ENCODE measurements around the gene COX15. TPM values are rescaled to one million over a fixed set of nuclear protein-coding genes. Genes with fewer than 3 reads are reported as not detected.

The COX15 gene
- total RNA-seq, 1 experiment from 2014 or later, result 50.7 TPM

DNA sequence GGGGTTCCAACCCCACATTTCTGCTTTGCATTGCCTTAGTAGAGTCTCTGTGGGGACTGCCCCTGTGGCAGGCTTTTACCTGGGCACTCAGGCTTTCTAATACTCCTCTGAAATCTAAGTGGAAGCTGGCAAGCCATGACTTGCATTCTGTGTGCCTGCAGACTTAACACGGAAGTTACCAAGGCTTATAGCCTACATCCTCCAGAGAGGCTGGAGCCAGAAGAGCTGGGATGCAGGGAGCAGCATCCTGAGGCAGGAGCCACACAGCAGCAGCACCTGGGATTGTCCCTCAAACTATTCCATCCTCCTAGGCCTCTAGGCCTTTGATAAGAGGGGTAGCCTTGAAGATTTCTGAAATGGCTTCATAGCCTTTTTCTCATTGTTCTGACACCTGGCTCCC is 28.4 kb upstream of the COX15 start:
- ChIA-PET CTCF (interaction anchor here (0.6 to 0.7 kb wide), 2 partner anchors 70 to 330 kb away, joined by 3 read pairs; no protein-coding TSS in a partner anchor), POLR2A (interaction anchor here (1.1 to 1.2 kb wide), 2 partner anchors 8 to 15 kb away, joined by 3 to 4 read pairs; no protein-coding TSS in a partner anchor)
- H3K4me3 Mint-ChIP-seq (ENCODE audit: unreplicated experiment), result no peak overlapping the region
- no TSS peak for BruUV-seq (replicated peaks)
- peak overlapping the region; percentile 39 for H3K27ac Mint-ChIP-seq (ENCODE audit: low read depth, unreplicated experiment)
- no peaks in the 10 kb centered on the region for H3K27me3 Mint-ChIP-seq (ENCODE audit: insufficient read depth, unreplicated experiment)
- DNase-seq (ENCODE audit: unreplicated experiment), result peak; percentile 41
- peaks cover 63% of the 10 kb centered on the region for H3K36me3 Mint-ChIP-seq (ENCODE audit: insufficient read depth, unreplicated experiment)
- H3K4me1 Mint-ChIP-seq (ENCODE audit: insufficient read depth, unreplicated experiment), result peaks cover 8% of the 10 kb centered on the region
- no peaks in the 10 kb centered on the region for H3K9me3 Mint-ChIP-seq (ENCODE audit: unreplicated experiment)
- intact Hi-C loops (cut with micrococcal nuclease), result no loop called here
- TF ChIP-seq, protein P1, sequence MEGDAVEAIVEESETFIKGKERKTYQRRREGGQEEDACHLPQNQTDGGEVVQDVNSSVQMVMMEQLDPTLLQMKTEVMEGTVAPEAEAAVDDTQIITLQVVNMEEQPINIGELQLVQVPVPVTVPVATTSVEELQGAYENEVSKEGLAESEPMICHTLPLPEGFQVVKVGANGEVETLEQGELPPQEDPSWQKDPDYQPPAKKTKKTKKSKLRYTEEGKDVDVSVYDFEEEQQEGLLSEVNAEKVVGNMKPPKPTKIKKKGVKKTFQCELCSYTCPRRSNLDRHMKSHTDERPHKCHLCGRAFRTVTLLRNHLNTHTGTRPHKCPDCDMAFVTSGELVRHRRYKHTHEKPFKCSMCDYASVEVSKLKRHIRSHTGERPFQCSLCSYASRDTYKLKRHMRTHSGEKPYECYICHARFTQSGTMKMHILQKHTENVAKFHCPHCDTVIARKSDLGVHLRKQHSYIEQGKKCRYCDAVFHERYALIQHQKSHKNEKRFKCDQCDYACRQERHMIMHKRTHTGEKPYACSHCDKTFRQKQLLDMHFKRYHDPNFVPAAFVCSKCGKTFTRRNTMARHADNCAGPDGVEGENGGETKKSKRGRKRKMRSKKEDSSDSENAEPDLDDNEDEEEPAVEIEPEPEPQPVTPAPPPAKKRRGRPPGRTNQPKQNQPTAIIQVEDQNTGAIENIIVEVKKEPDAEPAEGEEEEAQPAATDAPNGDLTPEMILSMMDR (IDR thresholded peaks at IDR 0.05; ENCODE audit: unreplicated experiment), result no peak

DNA sequence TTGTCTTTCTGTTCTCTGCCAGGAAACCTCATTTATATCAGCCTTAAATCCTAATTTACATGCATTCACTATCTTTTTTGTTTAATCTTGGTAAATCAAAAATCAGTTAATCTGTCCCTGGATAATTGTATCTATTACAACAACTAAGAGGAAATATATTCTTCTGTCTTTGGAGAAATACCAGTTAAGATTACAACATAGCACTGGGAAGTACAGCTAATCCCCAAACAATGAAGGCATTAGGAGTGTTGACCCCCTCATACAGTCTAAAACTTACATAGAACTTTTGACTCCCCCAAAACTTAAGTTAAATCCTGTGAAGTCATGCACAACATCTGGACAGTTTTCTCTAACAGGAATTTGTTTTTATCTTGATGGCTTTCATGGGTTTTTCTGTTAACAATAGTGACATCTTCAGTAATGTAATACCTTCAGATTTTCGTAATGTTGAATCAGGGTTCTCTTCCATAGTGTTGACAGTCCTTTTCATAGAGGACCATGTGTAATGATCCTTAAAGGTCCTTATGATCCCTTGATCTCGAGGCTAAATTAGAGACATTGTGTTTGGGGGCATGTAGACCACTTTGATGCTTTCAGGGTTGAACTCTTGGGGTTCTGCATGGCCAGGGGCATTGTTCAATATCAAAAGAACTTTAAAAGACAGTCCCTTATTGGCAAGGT is 26.4 kb upstream of the COX15 start:
- Mint-ChIP-seq H3K36me3 (ENCODE audit: insufficient read depth, unreplicated experiment) (peaks cover 83% of the 10 kb centered on the region), H3K4me1 (ENCODE audit: insufficient read depth, unreplicated experiment) (peaks cover 8% of the 10 kb centered on the region)
- CTCF ChIA-PET, result no interaction called here

DNA sequence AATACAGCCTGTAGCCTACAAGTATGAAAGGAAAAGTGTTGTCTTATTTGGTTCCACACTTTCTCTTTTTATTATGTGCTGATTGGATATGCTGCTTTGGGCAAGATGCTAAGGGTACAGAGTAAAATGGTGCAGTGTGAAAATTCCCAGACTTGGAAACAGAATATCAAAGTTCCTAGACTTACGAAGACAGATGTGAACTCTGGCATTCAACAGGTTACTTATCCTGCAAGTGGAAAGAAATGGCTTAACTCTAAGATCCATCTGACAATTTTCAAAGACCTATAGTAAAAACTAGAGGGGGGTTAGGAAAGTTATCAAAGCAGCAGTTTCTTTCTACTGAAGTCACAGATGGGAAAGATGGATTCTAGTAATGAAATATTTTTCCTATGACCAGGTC is 24.2 kb upstream of the COX15 start:
- Mint-ChIP-seq H3K27me3 (ENCODE audit: insufficient read depth, unreplicated experiment) (no peaks in the 10 kb centered on the region), H3K9me3 (ENCODE audit: unreplicated experiment) (no peaks in the 10 kb centered on the region), H3K36me3 (ENCODE audit: insufficient read depth, unreplicated experiment) (peaks cover 87% of the 10 kb centered on the region), H3K27ac (ENCODE audit: low read depth, unreplicated experiment) (no peak overlapping the region), H3K4me1 (ENCODE audit: insufficient read depth, unreplicated experiment) (peaks cover 5% of the 10 kb centered on the region), H3K4me3 (ENCODE audit: unreplicated experiment) (no peak overlapping the region)
- no peak for DNase-seq (ENCODE audit: unreplicated experiment)
- POLR2A ChIA-PET, result no interaction called here
- CTCF ChIA-PET, result no interaction called here
- BruUV-seq (replicated peaks), result no TSS peak
- intact Hi-C loops (cut with micrococcal nuclease), result no loop called here
- TF ChIP-seq, protein P1 (IDR thresholded peaks at IDR 0.05; ENCODE audit: unreplicated experiment), result no peak

More for the DNA sequence above, 26.4 kb upstream of the COX15 start:
- Mint-ChIP-seq H3K9me3 (ENCODE audit: unreplicated experiment) (no peaks in the 10 kb centered on the region), H3K4me3 (ENCODE audit: unreplicated experiment) (no peak overlapping the region), H3K27me3 (ENCODE audit: insufficient read depth, unreplicated experiment) (no peaks in the 10 kb centered on the region), H3K27ac (ENCODE audit: low read depth, unreplicated experiment) (no peak overlapping the region)
- DNase-seq (ENCODE audit: unreplicated experiment), result no peak
- TF ChIP-seq, protein P1 (IDR thresholded peaks at IDR 0.05; ENCODE audit: unreplicated experiment), result no peak
- POLR2A ChIA-PET, result interaction anchor here (0.8 to 1.1 kb wide), 3 partner anchors 9 to 19 kb away, joined by 3 to 4 read pairs (median 3); no protein-coding TSS in a partner anchor
- intact Hi-C loops (cut with micrococcal nuclease), result no loop called here
- BruUV-seq (replicated peaks), result no TSS peak

DNA sequence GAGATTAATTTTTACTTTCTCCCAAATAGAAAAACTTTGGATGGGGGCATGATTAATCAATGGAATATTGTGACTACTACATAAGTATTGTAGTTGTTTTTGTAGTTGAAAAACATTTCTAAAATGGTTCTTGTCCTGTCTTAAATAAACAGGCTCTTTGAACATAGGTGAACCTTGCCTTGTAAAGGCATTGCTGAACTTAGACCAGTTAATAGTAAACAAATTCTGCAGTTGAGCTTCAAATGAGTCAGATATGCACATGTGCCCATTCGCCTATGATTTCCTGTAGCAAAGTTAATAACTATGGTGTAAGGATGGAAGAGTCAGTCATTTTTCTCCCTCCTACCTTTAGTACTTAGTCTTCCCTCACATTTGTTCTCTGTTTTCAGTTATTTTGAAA is 22.7 kb upstream of the COX15 start:
- Mint-ChIP-seq H3K9me3 (ENCODE audit: unreplicated experiment) (no peaks in the 10 kb centered on the region), H3K27ac (ENCODE audit: low read depth, unreplicated experiment) (no peak overlapping the region), H3K36me3 (ENCODE audit: insufficient read depth, unreplicated experiment) (peaks cover 88% of the 10 kb centered on the region), H3K4me1 (ENCODE audit: insufficient read depth, unreplicated experiment) (no peaks in the 10 kb centered on the region), H3K4me3 (ENCODE audit: unreplicated experiment) (no peak overlapping the region), H3K27me3 (ENCODE audit: insufficient read depth, unreplicated experiment) (no peaks in the 10 kb centered on the region)
- intact Hi-C loops (cut with micrococcal nuclease), result no loop called here
- no TSS peak for BruUV-seq (replicated peaks)
- ChIA-PET CTCF (interaction anchor here (0.9 kb wide), 1 partner anchor 44 kb away, joined by 3 read pairs; no protein-coding TSS in a partner anchor), POLR2A (interaction anchor here (6.4 kb wide), 1 partner anchor 22 kb away, joined by 36 read pairs; the partner anchor contains the start of genes COX15 and CUTC)
- TF ChIP-seq, protein P1 (IDR thresholded peaks at IDR 0.05; ENCODE audit: unreplicated experiment), result no peak
- no peak for DNase-seq (ENCODE audit: unreplicated experiment)
